ENCODE results near the gene JUP. TPM values are rescaled to one million over a fixed set of nuclear protein-coding genes. Genes with fewer than 3 reads are reported as not detected.

The JUP gene
- total and polyA plus RNA-seq, 2 of the 13 experiments (the other 11 are each of a cell fraction or from before 2014, with no cell fraction given): 12.1 to 20.6 TPM

DNA sequence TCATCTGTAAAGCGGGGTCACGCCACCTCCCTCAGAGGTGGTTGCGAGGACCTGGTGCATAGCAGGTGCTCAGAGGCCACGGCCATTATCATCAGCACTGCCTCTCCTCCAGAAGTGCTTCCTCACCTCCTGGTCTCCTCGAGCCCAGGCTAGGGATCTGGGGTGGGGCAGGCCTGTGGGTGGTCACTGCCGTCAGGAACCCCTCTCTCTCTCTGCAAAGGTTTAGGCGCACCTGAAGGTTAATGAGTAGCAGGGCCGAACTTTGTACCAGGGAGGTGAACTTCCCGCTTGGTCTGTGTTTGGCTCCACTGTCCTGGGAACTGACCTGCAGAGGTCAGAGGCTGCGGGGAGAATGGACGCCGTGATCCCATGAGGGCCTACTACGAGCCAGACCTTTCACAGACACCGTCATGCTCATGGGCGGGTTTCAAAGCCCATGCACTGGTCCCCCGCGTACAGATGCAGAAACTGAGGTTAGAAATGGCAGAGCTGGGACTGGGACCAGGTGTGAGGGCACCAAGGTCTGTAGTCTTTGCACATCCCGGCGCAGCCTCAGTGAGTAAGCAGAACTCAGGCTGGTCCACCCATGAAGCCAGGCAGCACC is 13.8 kb downstream of the JUP start (continued):
- TF ChIP-seq ZNF558 (CRISPR knock-in tag; IDR thresholded peaks at IDR 0.05; ENCODE audit: borderline replicate concordance) (no peak), ARID3A (IDR thresholded peaks at IDR 0.05; ENCODE audit: low read depth, low read length) (no peak), ZNF432 (CRISPR knock-in tag; IDR thresholded peaks at IDR 0.05; ENCODE audit: borderline replicate concordance) (no peak), ZBTB10 (CRISPR knock-in tag; IDR thresholded peaks at IDR 0.05; ENCODE audit: borderline replicate concordance) (0 out of 2 replicates have a peak, but pooled peaks have one; percentile 61), CENPBD1 (CRISPR knock-in tag; IDR thresholded peaks at IDR 0.05; ENCODE audit: borderline replicate concordance, low read depth) (no peak), KLF15 (CRISPR knock-in tag; IDR thresholded peaks at IDR 0.05; ENCODE audit: borderline replicate concordance) (no peak), ZFP1 (CRISPR knock-in tag; IDR thresholded peaks at IDR 0.05) (no peak), KDM1A (CRISPR knock-in tag; IDR thresholded peaks at IDR 0.05) (peak; percentile 73; the same call in 1 of the 2 replicates), ZFP36L1 (CRISPR knock-in tag; IDR thresholded peaks at IDR 0.05) (0 out of 2 replicates have a peak, but pooled peaks have one; percentile 52), REST (IDR thresholded peaks at IDR 0.05; ENCODE audit: borderline replicate concordance in 1 of 2, low read depth in 1 of 2, low read length in 2 of 2) (peak in 1 of 2 experiments; percentile 37; a peak in 1 of 4 replicates), SMARCC2 (IDR thresholded peaks at IDR 0.05) (no peak), ZNF101 (CRISPR knock-in tag; IDR thresholded peaks at IDR 0.05; ENCODE audit: borderline replicate concordance, low read depth) (0 out of 2 replicates have a peak, but pooled peaks have one; percentile 47), NPAS2 (CRISPR knock-in tag; IDR thresholded peaks at IDR 0.05; ENCODE audit: borderline replicate concordance) (no peak), MZF1 (CRISPR knock-in tag; IDR thresholded peaks at IDR 0.05; ENCODE audit: borderline replicate concordance) (no peak), ZNF431 (CRISPR knock-in tag; IDR thresholded peaks at IDR 0.05; ENCODE audit: borderline replicate concordance, low read depth) (no peak)
- TF ChIP-seq, protein P1, sequence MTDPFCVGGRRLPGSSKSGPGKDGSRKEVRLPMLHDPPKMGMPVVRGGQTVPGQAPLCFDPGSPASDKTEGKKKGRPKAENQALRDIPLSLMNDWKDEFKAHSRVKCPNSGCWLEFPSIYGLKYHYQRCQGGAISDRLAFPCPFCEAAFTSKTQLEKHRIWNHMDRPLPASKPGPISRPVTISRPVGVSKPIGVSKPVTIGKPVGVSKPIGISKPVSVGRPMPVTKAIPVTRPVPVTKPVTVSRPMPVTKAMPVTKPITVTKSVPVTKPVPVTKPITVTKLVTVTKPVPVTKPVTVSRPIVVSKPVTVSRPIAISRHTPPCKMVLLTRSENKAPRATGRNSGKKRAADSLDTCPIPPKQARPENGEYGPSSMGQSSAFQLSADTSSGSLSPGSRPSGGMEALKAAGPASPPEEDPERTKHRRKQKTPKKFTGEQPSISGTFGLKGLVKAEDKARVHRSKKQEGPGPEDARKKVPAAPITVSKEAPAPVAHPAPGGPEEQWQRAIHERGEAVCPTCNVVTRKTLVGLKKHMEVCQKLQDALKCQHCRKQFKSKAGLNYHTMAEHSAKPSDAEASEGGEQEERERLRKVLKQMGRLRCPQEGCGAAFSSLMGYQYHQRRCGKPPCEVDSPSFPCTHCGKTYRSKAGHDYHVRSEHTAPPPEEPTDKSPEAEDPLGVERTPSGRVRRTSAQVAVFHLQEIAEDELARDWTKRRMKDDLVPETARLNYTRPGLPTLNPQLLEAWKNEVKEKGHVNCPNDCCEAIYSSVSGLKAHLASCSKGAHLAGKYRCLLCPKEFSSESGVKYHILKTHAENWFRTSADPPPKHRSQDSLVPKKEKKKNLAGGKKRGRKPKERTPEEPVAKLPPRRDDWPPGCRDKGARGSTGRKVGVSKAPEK (CRISPR knock-in tag; IDR thresholded peaks at IDR 0.05; ENCODE audit: borderline replicate concordance): peak; percentile 64; the same call in 1 of the 2 replicates
